GM12892 (cell line): ENCODE data around the gene CAB39L.

Experiments
- POLR2A ChIP-seq: IDR thresholded peaks from 2 replicates; pipeline ENCODE4 v1.6.1; 2011; ENCODE audit warnings: low read depth, low read length, control low read depth
- POLR2AphosphoS5 ChIP-seq: IDR thresholded peaks from 2 replicates; pipeline ENCODE4 v1.6.1; 2011; ENCODE audit warnings: low read depth, low read length, control low read depth
- TAF1 ChIP-seq: IDR thresholded peaks from 2 replicates; pipeline ENCODE4 v1.6.1; 2011; ENCODE audit warnings: low read depth, mild to moderate bottlenecking, control low read depth, low read length, borderline replicate concordance

GRCh38 chr13:49481788-49482187, 37.9 kb upstream of the CAB39L start:
- TF ChIP-seq POLR2AphosphoS5: no peak
- TF ChIP-seq TAF1: no peak
- no peak for TF ChIP-seq POLR2A
